HG03066 (cell line): ENCODE data around the gene PALLD.

Experiments used
- ATAC-seq: cut with Tn5 transposase; IDR thresholded peaks from one replicate; pipeline ENCODE4 v1.9.1; 2021; ENCODE audit warnings: low read depth; ENCODE audit not compliant: unreplicated experiment

Gene PALLD

GRCh38 chr4:168637872-168638756 lies 141.3 kb downstream of the PALLD start:
- ATAC-seq, result no peak

- ATAC-seq, result no peak
Observed at GRCh38 chr4:168639914-168640313, 143.1 kb downstream of the PALLD start.

GRCh38 chr4:168641811-168642140 lies 144.9 kb downstream of the PALLD start:
- ATAC-seq, result no peak

- ATAC-seq, result no peak
Observed at GRCh38 chr4:168642591-168642990, 145.7 kb downstream of the PALLD start.

GRCh38 chr4:168643111-168643795 lies 146.4 kb downstream of the PALLD start:
- no peak for ATAC-seq

GRCh38 chr4:168643796-168644159 lies 146.9 kb downstream of the PALLD start:
- ATAC-seq, result no peak

GRCh38 chr4:168646001-168646768 lies 149.3 kb downstream of the PALLD start:
- ATAC-seq, result no peak

- ATAC-seq, result no peak
Observed at GRCh38 chr4:168647646-168648375, 151.0 kb downstream of the PALLD start.

GRCh38 chr4:168648494-168648893 lies 151.6 kb downstream of the PALLD start:
- no peak for ATAC-seq

GRCh38 chr4:168648929-168649328 lies 152.1 kb downstream of the PALLD start:
- no peak for ATAC-seq

- ATAC-seq, result no peak
Observed at GRCh38 chr4:168651374-168651773, 154.5 kb downstream of the PALLD start.

GRCh38 chr4:168651864-168652263 lies 155.0 kb downstream of the PALLD start:
- no peak for ATAC-seq

- ATAC-seq, result no peak
Observed at GRCh38 chr4:168652755-168653154, 155.9 kb downstream of the PALLD start.

- ATAC-seq, result no peak
Observed at GRCh38 chr4:168654104-168654847, 157.4 kb downstream of the PALLD start.

GRCh38 chr4:168654848-168655174 lies 158.0 kb downstream of the PALLD start:
- ATAC-seq, result no peak

- ATAC-seq, result no peak
Observed at GRCh38 chr4:168655182-168655581, 158.3 kb downstream of the PALLD start.

GRCh38 chr4:168656055-168656660 lies 159.3 kb downstream of the PALLD start:
- ATAC-seq, result no peak

- no peak for ATAC-seq
Observed at GRCh38 chr4:168656946-168657473, 160.2 kb downstream of the PALLD start.

GRCh38 chr4:168658751-168659150 lies 161.9 kb downstream of the PALLD start:
- no peak for ATAC-seq
